ENCODE results near the gene THBS1. TPM values are rescaled to one million over a fixed set of nuclear protein-coding genes. Genes with fewer than 3 reads are reported as not detected.

THBS1 gene
- polyA plus RNA-seq, 1 experiment, result 6,610 TPM

GRCh38 chr15:39593656-39594445, 13.0 kb downstream of the THBS1 start:
- peak; percentile 9 for DNase-seq (ENCODE audit: low read depth)
- no peak for TF ChIP-seq CTCF (IDR thresholded peaks at IDR 0.05; ENCODE audit: insufficient read depth, low read depth, low read length)
- Histone ChIP-seq H3K27me3 (ENCODE audit: control insufficient read depth, insufficient read depth, low read length) (no peaks in the 10 kb centered on the region), H3K36me3 (ENCODE audit: control insufficient read depth, insufficient read depth, low read length) (peaks cover 27% of the 10 kb centered on the region), H3K4me3 (ENCODE audit: low read depth, low read length) (peak overlapping the region; percentile 10; the same call in 1 of the 2 replicates)
- POLR2A ChIA-PET, result no interaction called here
- CTCF ChIA-PET, result interaction anchor here (0.6 kb wide), 1 partner anchor 155 kb away, joined by 3 read pairs; no protein-coding TSS in a partner anchor

GRCh38 chr15:39594446-39595337, 13.8 kb downstream of the THBS1 start:
- TF ChIP-seq CTCF (IDR thresholded peaks at IDR 0.05; ENCODE audit: insufficient read depth, low read depth, low read length), result no peak
- H3K36me3 ChIP-seq (ENCODE audit: control insufficient read depth, insufficient read depth, low read length), result peaks cover 24% of the 10 kb centered on the region
- peak; percentile 25 for DNase-seq (ENCODE audit: low read depth)
- no peaks in the 10 kb centered on the region for H3K27me3 ChIP-seq (ENCODE audit: control insufficient read depth, insufficient read depth, low read length)
- CTCF ChIA-PET, result interaction anchor here (0.6 kb wide), 1 partner anchor 154 kb away, joined by 3 read pairs; no protein-coding TSS in a partner anchor
- H3K4me3 ChIP-seq (ENCODE audit: low read depth, low read length), result no peak overlapping the region
- POLR2A ChIA-PET, result interaction anchor here (0.5 to 0.7 kb wide), 3 partner anchors 23 to 1051 kb away, joined by 3 to 4 read pairs (median 4); no protein-coding TSS in a partner anchor

- CTCF ChIA-PET, result no interaction called here
- H3K36me3 ChIP-seq (ENCODE audit: control insufficient read depth, insufficient read depth, low read length), result peaks cover 22% of the 10 kb centered on the region
- H3K27me3 ChIP-seq (ENCODE audit: control insufficient read depth, insufficient read depth, low read length), result no peaks in the 10 kb centered on the region
- no peak for TF ChIP-seq CTCF (IDR thresholded peaks at IDR 0.05; ENCODE audit: insufficient read depth, low read depth, low read length)
- POLR2A ChIA-PET, result interaction anchor here (0.5 to 0.7 kb wide), 4 partner anchors 23 to 1052 kb away, joined by 3 to 4 read pairs (median 4); no protein-coding TSS in a partner anchor
- peak; percentile 64 for DNase-seq (ENCODE audit: low read depth)
- no peak overlapping the region for H3K4me3 ChIP-seq (ENCODE audit: low read depth, low read length)
These were observed 14.7 kb downstream of the THBS1 start for GRCh38 chr15:39595338-39596221.

GRCh38 chr15:39596358-39597051, 15.6 kb downstream of the THBS1 start:
- H3K36me3 ChIP-seq (ENCODE audit: control insufficient read depth, insufficient read depth, low read length), result peaks cover 18% of the 10 kb centered on the region
- peak; percentile 76 for DNase-seq (ENCODE audit: low read depth)
- TF ChIP-seq CTCF (IDR thresholded peaks at IDR 0.05; ENCODE audit: insufficient read depth, low read depth, low read length), result no peak
- CTCF ChIA-PET, result no interaction called here
- POLR2A ChIA-PET, result interaction anchor here (0.7 kb wide), 1 partner anchor 325 kb away, joined by 3 read pairs; no protein-coding TSS in a partner anchor
- no peak overlapping the region for H3K4me3 ChIP-seq (ENCODE audit: low read depth, low read length)
- no peaks in the 10 kb centered on the region for H3K27me3 ChIP-seq (ENCODE audit: control insufficient read depth, insufficient read depth, low read length)
